Measurements from ENCODE around the gene DPM1. TPM values are rescaled to one million over a fixed set of nuclear protein-coding genes. Genes with fewer than 3 reads are reported as not detected.
"Not testable (repeated sequence)": the region's sequence is repeated elsewhere in the genome, so short reads cannot be mapped to it uniquely, and the experiment has no call there.

DPM1 gene
- total RNA-seq, 2 experiments from 2014 or later: 55.6 to 72.1 TPM

GRCh38 chr20:50978533-50978932 lies 20.2 kb upstream of the DPM1 start:
- DNase-seq; POLR2A ChIA-PET; H3K27ac Mint-ChIP-seq; ATAC-seq; H3K9me3 Mint-ChIP-seq (ENCODE audit: low read depth); H3K4me3 Mint-ChIP-seq; intact Hi-C loops (cut with DNase I, micrococcal nuclease); H3K36me3 Mint-ChIP-seq (ENCODE audit: low read depth): not testable (repeated sequence)
- CTCF ChIA-PET: interaction anchor here (0.9 kb wide), 2 partner anchors 10 to 184 kb away, joined by 3 read pairs; partner anchors contain the start of gene BCAS4
- peaks cover 20% of the 10 kb centered on the region for H3K4me1 Mint-ChIP-seq
- peaks cover 26% of the 10 kb centered on the region for H3K27me3 Mint-ChIP-seq

- ATAC-seq (no peak), DNase-seq (no peak)
- H3K27me3 Mint-ChIP-seq: peaks cover 19% of the 10 kb centered on the region
- H3K27ac Mint-ChIP-seq: no peak overlapping the region
- ChIA-PET CTCF (interaction anchor here (0.6 kb wide), 1 partner anchor 336 kb away, joined by 3 read pairs; no protein-coding TSS in a partner anchor), POLR2A (no interaction called here)
- no peaks in the 10 kb centered on the region for H3K36me3 Mint-ChIP-seq (ENCODE audit: low read depth)
- no peak overlapping the region for H3K4me3 Mint-ChIP-seq
- intact Hi-C loops (cut with DNase I, micrococcal nuclease): no loop called here
- H3K9me3 Mint-ChIP-seq (ENCODE audit: low read depth): no peaks in the 10 kb centered on the region
- peaks cover 20% of the 10 kb centered on the region for H3K4me1 Mint-ChIP-seq
Observed at GRCh38 chr20:50977066-50978021, 19.0 kb upstream of the DPM1 start.

- POLR2A ChIA-PET: no interaction called here
- DNase-seq (no peak), ATAC-seq (no peak)
- H3K36me3 Mint-ChIP-seq (ENCODE audit: low read depth): no peaks in the 10 kb centered on the region
- CTCF ChIA-PET: interaction anchor here (1.4 kb wide), 1 partner anchor 12 kb away, joined by 4 read pairs; no protein-coding TSS in a partner anchor
- intact Hi-C loops (cut with DNase I, micrococcal nuclease): no loop called here
- H3K4me3 Mint-ChIP-seq: no peak overlapping the region
- peaks cover 15% of the 10 kb centered on the region for H3K4me1 Mint-ChIP-seq
- H3K27me3 Mint-ChIP-seq: peaks cover 14% of the 10 kb centered on the region
- no peaks in the 10 kb centered on the region for H3K9me3 Mint-ChIP-seq (ENCODE audit: low read depth)
- H3K27ac Mint-ChIP-seq: no peak overlapping the region
Observed at GRCh38 chr20:50975701-50976330, 17.5 kb upstream of the DPM1 start.

GRCh38 chr20:50969912-50970311 lies 11.6 kb upstream of the DPM1 start:
- Mint-ChIP-seq H3K9me3 (ENCODE audit: low read depth) (no peaks in the 10 kb centered on the region), H3K36me3 (ENCODE audit: low read depth) (no peaks in the 10 kb centered on the region), H3K27me3 (peaks cover 1% of the 10 kb centered on the region), H3K4me3 (no peak overlapping the region), H3K4me1 (no peaks in the 10 kb centered on the region), H3K27ac (no peak overlapping the region)
- POLR2A ChIA-PET: no interaction called here
- CTCF ChIA-PET: no interaction called here
- DNase-seq (no peak), ATAC-seq (no peak)
- intact Hi-C loops (cut with DNase I, micrococcal nuclease): no loop called here

- ATAC-seq: no peak
- Mint-ChIP-seq H3K4me3 (no peak overlapping the region), H3K36me3 (ENCODE audit: low read depth) (no peaks in the 10 kb centered on the region), H3K27ac (no peak overlapping the region), H3K9me3 (ENCODE audit: low read depth) (no peaks in the 10 kb centered on the region), H3K27me3 (no peaks in the 10 kb centered on the region), H3K4me1 (no peaks in the 10 kb centered on the region)
- DNase-seq: no peak
- intact Hi-C loops (cut with DNase I, micrococcal nuclease): no loop called here
- CTCF ChIA-PET: interaction anchor here (1.0 to 1.5 kb wide), 3 partner anchors 12 to 73 kb away, joined by 3 to 10 read pairs (median 5); no protein-coding TSS in a partner anchor
- POLR2A ChIA-PET: no interaction called here
Observed at GRCh38 chr20:50969435-50969834, 11.1 kb upstream of the DPM1 start.

- intact Hi-C loops (cut with DNase I, micrococcal nuclease): no loop called here
- ChIA-PET POLR2A (no interaction called here), CTCF (interaction anchor here (0.7 to 1.5 kb wide), 4 partner anchors 10 to 72 kb away, joined by 3 to 10 read pairs (median 4); no protein-coding TSS in a partner anchor)
- Mint-ChIP-seq H3K9me3 (ENCODE audit: low read depth) (no peaks in the 10 kb centered on the region), H3K4me3 (no peak overlapping the region), H3K4me1 (no peaks in the 10 kb centered on the region), H3K27me3 (no peaks in the 10 kb centered on the region), H3K27ac (no peak overlapping the region), H3K36me3 (ENCODE audit: low read depth) (no peaks in the 10 kb centered on the region)
- ATAC-seq (no peak), DNase-seq (no peak)
Observed at GRCh38 chr20:50968289-50968688, 10.0 kb upstream of the DPM1 start.

GRCh38 chr20:50967586-50967985 lies 9.3 kb upstream of the DPM1 start:
- H3K27ac Mint-ChIP-seq: no peak overlapping the region
- intact Hi-C loops (cut with DNase I, micrococcal nuclease): no loop called here

GRCh38 chr20:50959543-50960126 lies 1.3 kb upstream of the DPM1 start:
- Mint-ChIP-seq H3K9me3 (ENCODE audit: low read depth) (no peaks in the 10 kb centered on the region), H3K4me1 (peaks cover 42% of the 10 kb centered on the region), H3K27ac (peak overlapping the region; percentile 99), H3K36me3 (ENCODE audit: low read depth) (peaks cover 27% of the 10 kb centered on the region), H3K27me3 (no peaks in the 10 kb centered on the region), H3K4me3 (peak overlapping the region; percentile 99)
- DNase-seq (no peak), ATAC-seq (no peak)
- ChIA-PET POLR2A (no interaction called here), CTCF (interaction anchor here (1.2 to 3.2 kb wide), 2 partner anchors 30 to 164 kb away, joined by 5 to 17 read pairs; partner anchors contain the start of gene BCAS4)
- intact Hi-C loops (cut with DNase I, micrococcal nuclease): no loop called here

More at GRCh38 chr20:50967586-50967985, 9.3 kb upstream of the DPM1 start:
- Mint-ChIP-seq H3K27me3 (no peaks in the 10 kb centered on the region), H3K4me1 (no peaks in the 10 kb centered on the region), H3K4me3 (no peak overlapping the region), H3K9me3 (ENCODE audit: low read depth) (no peaks in the 10 kb centered on the region), H3K36me3 (ENCODE audit: low read depth) (peaks cover 2% of the 10 kb centered on the region)
- DNase-seq (no peak), ATAC-seq (no peak)
- ChIA-PET CTCF (no interaction called here), POLR2A (no interaction called here)

GRCh38 chr20:50958615-50959542 lies 547 bp upstream of the DPM1 start, which contains the start of gene MOCS3:
Gene MOCS3 (plus strand): TSS chr20:50958818. CDS start chr20:50958843, 25 bp downstream.
- peak within 1 kb of the TSS; percentile 99 for H3K27ac Mint-ChIP-seq
- intact Hi-C loops (cut with DNase I, micrococcal nuclease): loop anchor here (1.0 kb wide), 7 partner anchors 21 to 228 kb away; partner anchors contain the start of genes ADNP (in 2 of the 2), BCAS4 (in 1 of the 2) and PARD6B (in 1 of the 2)
- ChIA-PET POLR2A (interaction anchor here (0.6 to 2.3 kb wide), 11 partner anchors 11 to 166 kb away, joined by 3 to 44 read pairs (median 3); partner anchors contain the start of genes ADNP and BCAS4), CTCF (interaction anchor here (0.6 to 3.2 kb wide), 13 partner anchors 12 to 1388 kb away, joined by 3 to 29 read pairs (median 4); partner anchors contain the start of genes ADNP and BCAS4)
- H3K27me3 Mint-ChIP-seq: no peaks in the 10 kb centered on the region
- no peaks in the 10 kb centered on the region for H3K9me3 Mint-ChIP-seq (ENCODE audit: low read depth)
- peaks cover 31% of the 10 kb centered on the region for H3K36me3 Mint-ChIP-seq (ENCODE audit: low read depth)
- H3K4me1 Mint-ChIP-seq: peaks cover 47% of the 10 kb centered on the region
- DNase-seq (peak; percentile 89), ATAC-seq (peak; percentile 82)
- peak within 1 kb of the TSS; percentile 99 for H3K4me3 Mint-ChIP-seq

- Mint-ChIP-seq H3K4me1 (peaks cover 52% of the 10 kb centered on the region), H3K9me3 (ENCODE audit: low read depth) (no peaks in the 10 kb centered on the region), H3K27ac (peak overlapping the region; percentile 99), H3K4me3 (peak overlapping the region; percentile 99), H3K36me3 (ENCODE audit: low read depth) (peaks cover 37% of the 10 kb centered on the region), H3K27me3 (no peaks in the 10 kb centered on the region)
- DNase-seq (no peak), ATAC-seq (no peak)
- POLR2A ChIA-PET: interaction anchor here (0.9 to 2.3 kb wide), 4 partner anchors 10 to 298 kb away, joined by 3 to 44 read pairs (median 10); partner anchors contain the start of genes ADNP and BCAS4
- CTCF ChIA-PET: interaction anchor here (0.6 to 3.2 kb wide), 6 partner anchors 23 to 501 kb away, joined by 3 to 29 read pairs (median 14); partner anchors contain the start of genes ADNP and BCAS4
- intact Hi-C loops (cut with DNase I, micrococcal nuclease): no loop called here
Observed at GRCh38 chr20:50957276-50957675, 1.1 kb downstream of the DPM1 start.
